Naive thymus-derived CD4-positive, alpha-beta T cell (primary cell): ENCODE data around the gene PROS1. TPM values are rescaled to one million over a fixed set of nuclear protein-coding genes. Genes with fewer than 3 reads are reported as not detected.

Experiments
- ATAC-seq: fragments of 150-1000 bp; cut with Tn5 transposase; 2 replicates; pipeline ENCODE4 v1.10.0; 2021; ENCODE audit warnings: mild to moderate bottlenecking, moderate library complexity
- CTCF ChIA-PET: fragments of 350-600 bp; sonication (Branson Sonifier 250); formaldehyde crosslinking; loops from one replicate; lab custom pipeline; 2021; ENCODE audit warnings: antibody characterized with exemption; lab: Charles Lee
- POLR2A ChIA-PET: fragments of 350-600 bp; sonication (Branson Sonifier 250); formaldehyde crosslinking; loops from one replicate; lab custom pipeline; 2021; ENCODE audit warnings: antibody characterized with exemption, inconsistent platforms; lab: Charles Lee
- DNase-seq, 9 donors: peaks; one replicate each; pipeline versions ENCODE4 v3.0.0 to v3.0.0-alpha.2; 2020 to 2022; ENCODE audit warnings: mixed read lengths in 1 of 9
- H3K27ac ChIP-seq: one replicate; pipeline ENCODE4 v1.7.0; 2013; ENCODE audit warnings: mild to moderate bottlenecking, low read depth, low read length, moderate library complexity
- H3K27me3 ChIP-seq, 2 donors: one replicate each; pipeline ENCODE4 v1.7.0; 2013; ENCODE audit warnings: low read length in 2 of 2, mild to moderate bottlenecking in 2 of 2, moderate library complexity in 2 of 2; ENCODE audit not compliant: control insufficient read depth in 2 of 2, insufficient read depth in 2 of 2
- H3K36me3 ChIP-seq, 3 experiments: 1 replicate in 2 of 3; 2 replicates in 1 of 3; pipeline ENCODE4 v1.7.0; 2013; ENCODE audit warnings: low read length in 3 of 3, mild to moderate bottlenecking in 3 of 3, moderate library complexity in 1 of 3; ENCODE audit not compliant: insufficient read depth in 3 of 3, control insufficient read depth in 2 of 3
- H3K4me1 ChIP-seq, 2 donors: one replicate each; pipeline ENCODE4 v1.7.0; 2013; ENCODE audit warnings: low read length in 2 of 2, mild to moderate bottlenecking in 2 of 2, moderate library complexity in 1 of 2; ENCODE audit not compliant: control insufficient read depth in 2 of 2, insufficient read depth in 2 of 2
- H3K4me3 ChIP-seq: 2 replicates; pipeline ENCODE4 v1.7.0; 2013; ENCODE audit warnings: mild to moderate bottlenecking, low read length
- H3K9me3 ChIP-seq, 3 experiments: 1 replicate in 2 of 3; 2 replicates in 1 of 3; pipeline ENCODE4 v1.7.0; 2013; ENCODE audit warnings: low read length in 3 of 3; ENCODE audit not compliant: control insufficient read depth in 2 of 3
- H3K27ac Mint-ChIP-seq, 9 donors: one replicate each; pipeline ENCODE4 v1.8.0; 2020 to 2022; ENCODE audit warnings: mixed read lengths in 9 of 9, mild to moderate bottlenecking in 8 of 9, moderate library complexity in 5 of 9, inconsistent platforms in 2 of 9
- H3K27me3 Mint-ChIP-seq, 5 donors: one replicate each; pipeline ENCODE4 v1.8.0; 2021 to 2022; ENCODE audit warnings: mixed read lengths in 5 of 5, mild to moderate bottlenecking in 1 of 5
- H3K36me3 Mint-ChIP-seq, 5 donors: one replicate each; pipeline ENCODE4 v1.8.0; 2020 to 2022; ENCODE audit warnings: mixed read lengths in 5 of 5, mild to moderate bottlenecking in 3 of 5, inconsistent platforms in 1 of 5
- H3K4me1 Mint-ChIP-seq, 7 donors: one replicate each; pipeline ENCODE4 v1.8.0; 2020 to 2022; ENCODE audit warnings: mixed read lengths in 7 of 7, mild to moderate bottlenecking in 3 of 7, inconsistent platforms in 1 of 7
- H3K4me3 Mint-ChIP-seq, 10 donors: one replicate each; pipeline ENCODE4 v1.8.0; 2020 to 2022; ENCODE audit warnings: mild to moderate bottlenecking in 10 of 10, mixed read lengths in 10 of 10, moderate library complexity in 6 of 10, inconsistent platforms in 2 of 10
- H3K9me3 Mint-ChIP-seq, 11 donors: one replicate each; pipeline ENCODE4 v1.8.0; 2020 to 2022; ENCODE audit warnings: mixed read lengths in 11 of 11, mild to moderate bottlenecking in 4 of 11, inconsistent platforms in 1 of 11, moderate library complexity in 1 of 11
- intact Hi-C, 2 donors: fragments of 100-400 bp; cut with micrococcal nuclease; formaldehyde crosslinking; loops; one replicate each; pipeline ENCODE4 v1.15.1; 2023
- polyA plus RNA-seq, 2 donors: library from polyadenylated mRNA; unstranded; fragments of 300-500 nt; fragmentation: Illumina TruSeq; gene quantifications; one replicate each; pipeline ENCODE4 v1.2.3, GENCODE V29; 2021
- total RNA-seq, 6 experiments: library from RNA in 5 of 6; stranded (reverse) in 5 of 6; gene quantifications; 1 replicate in 5 of 6; 2 replicates in 1 of 6; pipeline ENCODE4 v1.2.3 and lab custom pipeline; 2021 to 2026

The PROS1 gene
- total and polyA plus RNA-seq, 7 experiments from 2014 or later: 0.13 to 0.80 (median 0.54) TPM; not detected in 4

GRCh38 chr3:93992207-93992606 lies 18.5 kb upstream of the PROS1 start:
- no peaks in the 10 kb centered on the region for H3K4me1 ChIP-seq
- ChIA-PET POLR2A (interaction anchor here (0.7 kb wide), 1 partner anchor 71 kb away, joined by 4 read pairs; the partner anchor contains the start of genes DHFR2 and NSUN3), CTCF (no interaction called here)
- DNase-seq (no peak), ATAC-seq (no peak)
- Mint-ChIP-seq H3K27ac (peak overlapping the region in 2 of 9 donors; percentile 2 to 25), H3K9me3 (no peaks in the 10 kb centered on the region), H3K4me3 (no peak overlapping the region), H3K27me3 (no peaks in the 10 kb centered on the region), H3K36me3 (peaks cover 0 to 7% (median 1%) of the 10 kb centered on the region in 5 donors), H3K4me1 (peaks cover 0 to 7% (median 3%) of the 10 kb centered on the region in 7 donors)
- H3K9me3 ChIP-seq: no peaks in the 10 kb centered on the region
- no peak overlapping the region for H3K27ac ChIP-seq
- no peak overlapping the region for H3K4me3 ChIP-seq
- no peaks in the 10 kb centered on the region for H3K36me3 ChIP-seq
- no peaks in the 10 kb centered on the region for H3K27me3 ChIP-seq
- intact Hi-C loops: no loop called here

DNA sequence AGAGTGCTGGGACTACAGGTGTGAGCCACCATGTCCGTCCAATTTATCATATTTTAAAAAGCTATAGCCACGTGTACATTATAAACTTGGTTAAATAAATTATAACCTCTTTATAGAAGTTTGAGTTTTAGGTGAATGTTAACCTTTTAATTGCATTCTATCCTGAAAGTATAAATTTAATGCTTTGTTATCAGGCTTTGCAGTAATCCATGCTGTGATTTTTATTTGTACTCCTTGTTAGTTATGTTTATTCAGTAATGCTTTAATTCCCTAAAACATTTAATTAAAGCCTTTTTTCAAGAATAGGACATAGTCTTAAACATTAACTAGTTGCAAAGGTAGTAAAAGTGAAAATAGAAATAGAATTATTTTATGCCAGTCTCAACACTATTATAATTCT lies 17.9 kb upstream of the PROS1 start:
- DNase-seq: no peak
- Histone ChIP-seq H3K4me1 (no peaks in the 10 kb centered on the region), H3K27me3 (no peaks in the 10 kb centered on the region), H3K36me3 (no peaks in the 10 kb centered on the region), H3K9me3 (no peaks in the 10 kb centered on the region), H3K4me3 (no peak overlapping the region), H3K27ac (no peak overlapping the region)
- Mint-ChIP-seq H3K27ac (no peak overlapping the region), H3K9me3 (no peaks in the 10 kb centered on the region), H3K36me3 (peaks cover 0 to under 1% (median 0%) of the 10 kb centered on the region in 5 donors), H3K4me1 (peaks cover 0 to 7% (median 3%) of the 10 kb centered on the region in 7 donors), H3K4me3 (no peak overlapping the region), H3K27me3 (no peaks in the 10 kb centered on the region)
- intact Hi-C loops: no loop called here
- POLR2A ChIA-PET: no interaction called here
- CTCF ChIA-PET: no interaction called here
- ATAC-seq: no peak

- H3K9me3 ChIP-seq: no peaks in the 10 kb centered on the region
- no peaks in the 10 kb centered on the region for H3K27me3 ChIP-seq
- no peaks in the 10 kb centered on the region for H3K4me1 ChIP-seq
- no peaks in the 10 kb centered on the region for H3K36me3 ChIP-seq
- no peak overlapping the region for H3K4me3 ChIP-seq
- intact Hi-C loops: no loop called here
- DNase-seq (no peak), ATAC-seq (no peak)
- Mint-ChIP-seq H3K36me3 (no peaks in the 10 kb centered on the region), H3K27ac (no peak overlapping the region), H3K9me3 (no peaks in the 10 kb centered on the region), H3K27me3 (no peaks in the 10 kb centered on the region), H3K4me1 (peaks cover 0 to 8% (median 3%) of the 10 kb centered on the region in 7 donors), H3K4me3 (no peak overlapping the region)
- no peak overlapping the region for H3K27ac ChIP-seq
- CTCF ChIA-PET: interaction anchor here (0.9 kb wide), 1 partner anchor 32 kb away, joined by 4 read pairs; no protein-coding TSS in a partner anchor
- POLR2A ChIA-PET: no interaction called here
Measured at GRCh38 chr3:93989241-93989640, 15.5 kb upstream of the PROS1 start.

GRCh38 chr3:93988764-93989163 lies 15.1 kb upstream of the PROS1 start:
- H3K27ac ChIP-seq: no peak overlapping the region
- no peak for ATAC-seq
- no peaks in the 10 kb centered on the region for H3K36me3 ChIP-seq
- no peak overlapping the region for H3K4me3 ChIP-seq
- Mint-ChIP-seq H3K9me3 (no peaks in the 10 kb centered on the region), H3K27me3 (no peaks in the 10 kb centered on the region), H3K4me1 (peaks cover 0 to 4% (median 0%) of the 10 kb centered on the region in 7 donors), H3K27ac (no peak overlapping the region), H3K4me3 (no peak overlapping the region), H3K36me3 (no peaks in the 10 kb centered on the region)
- intact Hi-C loops: no loop called here
- no peaks in the 10 kb centered on the region for H3K4me1 ChIP-seq
- H3K9me3 ChIP-seq: no peaks in the 10 kb centered on the region
- no peaks in the 10 kb centered on the region for H3K27me3 ChIP-seq
- CTCF ChIA-PET: interaction anchor here (0.9 kb wide), 1 partner anchor 32 kb away, joined by 4 read pairs; no protein-coding TSS in a partner anchor
- POLR2A ChIA-PET: no interaction called here
- no peak for DNase-seq

DNA sequence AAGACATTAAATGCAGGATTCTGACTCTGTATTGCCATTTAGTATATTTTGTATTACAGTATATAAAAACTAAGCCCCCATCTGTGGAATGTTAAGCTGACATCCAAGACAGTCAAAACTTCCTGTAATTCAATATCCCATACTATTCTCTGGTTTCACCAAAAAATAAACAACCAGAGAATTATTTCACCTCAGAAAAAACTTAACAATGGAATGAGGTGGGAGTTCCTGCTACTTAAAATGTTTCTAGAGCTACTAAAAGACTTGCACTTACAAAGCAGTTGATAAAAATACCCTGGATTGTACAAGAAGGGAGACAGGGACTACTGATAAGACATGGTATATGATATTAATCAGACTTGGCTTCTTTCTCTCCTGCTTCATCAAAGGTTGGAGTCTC lies 14.6 kb upstream of the PROS1 start:
- Mint-ChIP-seq H3K9me3 (no peaks in the 10 kb centered on the region), H3K4me3 (no peak overlapping the region), H3K27me3 (no peaks in the 10 kb centered on the region), H3K4me1 (peaks cover 0 to 3% (median 0%) of the 10 kb centered on the region in 7 donors), H3K36me3 (no peaks in the 10 kb centered on the region), H3K27ac (no peak overlapping the region)
- H3K36me3 ChIP-seq: no peaks in the 10 kb centered on the region
- H3K9me3 ChIP-seq: no peaks in the 10 kb centered on the region
- no peaks in the 10 kb centered on the region for H3K4me1 ChIP-seq
- H3K27me3 ChIP-seq: no peaks in the 10 kb centered on the region
- intact Hi-C loops: no loop called here
- DNase-seq (no peak), ATAC-seq (no peak)
- ChIA-PET CTCF (no interaction called here), POLR2A (no interaction called here)
- no peak overlapping the region for H3K27ac ChIP-seq
- H3K4me3 ChIP-seq: no peak overlapping the region

DNA sequence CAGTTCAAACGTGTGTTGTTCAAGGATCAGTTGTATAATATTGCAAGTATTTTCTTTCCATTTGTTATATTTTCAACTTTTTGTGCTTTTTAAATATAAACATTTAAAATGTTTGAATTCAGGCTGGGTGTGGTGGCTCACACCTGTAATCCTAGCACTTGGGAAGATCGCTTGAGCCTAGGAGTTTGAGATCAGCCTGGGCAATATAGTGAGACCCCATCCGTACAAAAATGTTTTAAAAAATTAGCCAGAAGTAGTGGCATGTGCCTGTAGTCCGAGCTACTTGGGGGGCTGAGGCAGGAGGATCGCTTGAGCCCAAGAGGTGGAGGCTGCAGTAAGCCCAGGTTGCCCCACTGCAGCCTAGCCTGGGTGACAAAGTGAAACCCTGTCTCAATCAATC lies 10.9 kb upstream of the PROS1 start:
- Mint-ChIP-seq H3K4me3 (no peak overlapping the region), H3K4me1 (peaks cover 2 to 33% (median 22%) of the 10 kb centered on the region in 7 donors), H3K36me3 (no peaks in the 10 kb centered on the region), H3K27me3 (no peaks in the 10 kb centered on the region), H3K9me3 (no peaks in the 10 kb centered on the region), H3K27ac (no peak overlapping the region)
- DNase-seq: no peak
- Histone ChIP-seq H3K9me3 (no peaks in the 10 kb centered on the region), H3K4me3 (no peak overlapping the region), H3K27ac (no peak overlapping the region), H3K4me1 (peaks cover 6% of the 10 kb centered on the region in 2 donors), H3K36me3 (peaks cover 0 to 4% (median 0%) of the 10 kb centered on the region in 3 experiments), H3K27me3 (no peaks in the 10 kb centered on the region)
- intact Hi-C loops: no loop called here
- no peak for ATAC-seq
- POLR2A ChIA-PET: no interaction called here
- CTCF ChIA-PET: no interaction called here

GRCh38 chr3:93983408-93983807 lies 9.7 kb upstream of the PROS1 start:
- Mint-ChIP-seq H3K4me1 (peaks cover 6 to 38% (median 26%) of the 10 kb centered on the region in 7 donors), H3K9me3 (no peaks in the 10 kb centered on the region), H3K27ac (peak overlapping the region in 1 of 9 donors; percentile 15), H3K36me3 (no peaks in the 10 kb centered on the region), H3K4me3 (no peak overlapping the region), H3K27me3 (no peaks in the 10 kb centered on the region)
- POLR2A ChIA-PET: no interaction called here
- no peak overlapping the region for H3K27ac ChIP-seq
- no peak overlapping the region for H3K4me3 ChIP-seq
- H3K27me3 ChIP-seq: no peaks in the 10 kb centered on the region
- peaks cover 0 to 4% (median 0%) of the 10 kb centered on the region in 3 experiments for H3K36me3 ChIP-seq
- CTCF ChIA-PET: no interaction called here
- ATAC-seq (no peak), DNase-seq (no peak)
- intact Hi-C loops: no loop called here
- no peaks in the 10 kb centered on the region for H3K9me3 ChIP-seq
- H3K4me1 ChIP-seq: peaks cover 6% of the 10 kb centered on the region in 2 donors
